ENCODE results near the gene TBX21. TPM values are rescaled to one million over a fixed set of nuclear protein-coding genes. Genes with fewer than 3 reads are reported as not detected.

TBX21 gene
- total and polyA plus RNA-seq, 2 of the 4 experiments (the other 2 are of a cell fraction) = not detected

DNA sequence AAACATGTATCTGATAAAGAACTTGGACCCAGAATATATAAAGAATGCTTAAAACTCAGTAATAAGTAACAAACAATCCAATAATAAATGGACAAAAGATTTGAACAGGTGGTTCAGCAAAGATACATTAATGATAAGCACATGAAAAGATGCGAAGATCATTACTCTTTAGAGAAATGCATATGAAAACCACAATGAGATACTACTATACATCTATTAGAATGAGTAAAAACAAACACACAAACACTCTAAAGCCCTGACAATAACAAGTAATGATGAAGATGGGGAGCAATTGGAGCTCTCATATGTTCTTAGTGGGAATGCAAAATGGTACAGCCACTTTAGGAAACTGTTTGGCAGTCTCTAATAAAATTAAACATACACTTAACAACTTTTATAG is 59.4 kb downstream of the TBX21 start:
- no peak overlapping the region for H2AK5ac ChIP-seq (ENCODE audit: low read depth, low read length)
- no peaks in the 10 kb centered on the region for H3K9me1 ChIP-seq (ENCODE audit: insufficient read depth, low read length)
- H3K4me2 ChIP-seq (ENCODE audit: low read depth, low read length) = no peak overlapping the region
- dilution Hi-C loops (cut with HindIII; ENCODE audit: low sequenced_read_pairs, unreplicated experiment) (no loop called here), intact Hi-C loops (cut with micrococcal nuclease) (no loop called here), in situ Hi-C loops (cut with MboI; ENCODE audit: low sequenced_read_pairs) (no loop called here)
- H3K79me1 ChIP-seq (ENCODE audit: low read depth in 1 of 2, low read length in 2 of 2) = no peaks in the 10 kb centered on the region
- H2AFZ ChIP-seq (replicated peaks; ENCODE audit: low read length, poor library complexity) = no peak overlapping the region
- H3K4ac ChIP-seq (ENCODE audit: low read depth, low read length) = no peak overlapping the region
- peaks cover 53% of the 10 kb centered on the region for H3K27me3 ChIP-seq (ENCODE audit: control insufficient read depth, insufficient read depth, low read length)
- no peak overlapping the region for H4K8ac ChIP-seq (ENCODE audit: low read depth in 2 of 2, low read length in 2 of 2)
- H3K27ac ChIP-seq (ENCODE audit: insufficient read depth, low read length) = no peak overlapping the region
- no peak overlapping the region for H2BK120ac ChIP-seq (ENCODE audit: low read depth, low read length)
- no peak overlapping the region for H3K56ac ChIP-seq (ENCODE audit: extremely low read depth, insufficient read depth, low read length)
- ATAC-seq (ENCODE audit: low read depth) (no peak), DNase-seq (no peak)
- H4K20me1 ChIP-seq (ENCODE audit: insufficient read depth, low read length) = no peaks in the 10 kb centered on the region
- H2BK20ac ChIP-seq (ENCODE audit: low read depth, low read length) = no peak overlapping the region
- H3K9ac ChIP-seq (ENCODE audit: low read depth, low read length) = no peak overlapping the region
- no TSS peak for BruUV-seq (replicated peaks)
- H4K5ac ChIP-seq (ENCODE audit: low read depth, low read length) = no peak overlapping the region
- no peaks in the 10 kb centered on the region for H3K36me3 ChIP-seq (ENCODE audit: control insufficient read depth, insufficient read depth, low read length)
- CTCF ChIA-PET = no interaction called here
- H3K18ac ChIP-seq (ENCODE audit: low read depth, low read length) = no peak overlapping the region
- no peak overlapping the region for H3K14ac ChIP-seq (replicated peaks; ENCODE audit: low read depth, low read length)
- H3K23ac ChIP-seq (ENCODE audit: low read depth, low read length) = no peak overlapping the region
- H2BK5ac ChIP-seq (ENCODE audit: low read depth, low read length, poor library complexity, severe bottlenecking) = no peak overlapping the region
- H2AK9ac ChIP-seq (replicated peaks; ENCODE audit: low read depth, low read length, poor library complexity) = no peak overlapping the region
- no peak overlapping the region for H4K91ac ChIP-seq (ENCODE audit: insufficient read depth, low read depth, low read length)
- no peaks in the 10 kb centered on the region for H3K9me3 ChIP-seq (ENCODE audit: control insufficient read depth, insufficient read depth, low read length)
- no peak overlapping the region for H3K4me3 ChIP-seq (ENCODE audit: insufficient read depth, low read depth, low read length)
- H3K4me1 ChIP-seq (ENCODE audit: control insufficient read depth, insufficient read depth, low read length) = no peaks in the 10 kb centered on the region
- WGBS, 2 experiments (ENCODE audit: extremely low coverage in 2 of 2, insufficient read length in 1 of 2) = no CpG with 5 or more reads among the region's 1 CpG
- POLR2A ChIA-PET (ENCODE audit: unreplicated experiment) = no interaction called here
- TF ChIP-seq MAZ (IDR thresholded peaks at IDR 0.05; ENCODE audit: borderline replicate concordance, low read depth, low read length) (no peak), BHLHE40 (IDR thresholded peaks at IDR 0.05; ENCODE audit: low read depth, low read length) (no peak), USF2 (IDR thresholded peaks at IDR 0.05; ENCODE audit: low read depth, low read length) (no peak), RAD21 (IDR thresholded peaks at IDR 0.05; ENCODE audit: low read length) (no peak), SMC3 (IDR thresholded peaks at IDR 0.05; ENCODE audit: low read depth, low read length) (no peak), FOS (IDR thresholded peaks at IDR 0.05; ENCODE audit: low read depth, low read length) (no peak), CHD1 (IDR thresholded peaks at IDR 0.05; ENCODE audit: low read depth, low read length) (no peak), CEBPB (IDR thresholded peaks at IDR 0.05; ENCODE audit: low read depth, low read length) (no peak), CTCF (conservative IDR thresholded peaks at IDR 0.05; ENCODE audit: low read depth, low read length) (no peak), MAFK (IDR thresholded peaks at IDR 0.05; ENCODE audit: low read depth, low read length) (no peak), POLR2A (IDR thresholded peaks at IDR 0.05; ENCODE audit: low read depth, low read length) (no peak), RFX5 (IDR thresholded peaks at IDR 0.05; ENCODE audit: low read depth, low read length) (no peak), MXI1 (IDR thresholded peaks at IDR 0.05; ENCODE audit: borderline replicate concordance, low read depth, low read length) (no peak), RCOR1 (IDR thresholded peaks at IDR 0.05; ENCODE audit: insufficient replicate concordance, low read length) (no peak), ELK1 (IDR thresholded peaks at IDR 0.05; ENCODE audit: borderline replicate concordance, low read depth, low read length) (no peak), NFE2L2 (IDR thresholded peaks at IDR 0.05; ENCODE audit: low read depth, low read length) (no peak)
- H2BK15ac ChIP-seq (ENCODE audit: low read depth, low read length) = no peak overlapping the region

Data from IMR-90 (cell line).